HFF-Myc (cell line): ENCODE data around the gene PDE7B.

Experiments
- DNase-seq: peaks from one replicate; pipeline ENCODE4 v3.0.0-alpha.2; 2011; ENCODE audit warnings: low read depth; ENCODE audit errors: extremely low read depth
- H3K4me3 ChIP-seq: replicated peaks from 2 replicates; pipeline ENCODE4 v1.5.1; 2011; ENCODE audit warnings: low read depth, mild to moderate bottlenecking, control low read depth, low read length
- CTCF ChIP-seq: IDR thresholded peaks from 2 replicates; pipeline ENCODE4 v1.5.1; 2012; ENCODE audit warnings: mild to moderate bottlenecking, low read depth, low read length, control low read depth; ENCODE audit errors: missing control alignments

Gene PDE7B

GRCh38 chr6:136025736-136026135 is 174.2 kb downstream of the PDE7B start:
- no peak overlapping the region for H3K4me3 ChIP-seq
- no peak for TF ChIP-seq CTCF
- DNase-seq: no peak

- no peak for TF ChIP-seq CTCF
- DNase-seq: peak; percentile 41
- H3K4me3 ChIP-seq: no peak overlapping the region
These were observed 178.6 kb downstream of the PDE7B start for GRCh38 chr6:136030131-136030530.

GRCh38 chr6:136031982-136032381 is 180.5 kb downstream of the PDE7B start:
- no peak for DNase-seq
- TF ChIP-seq CTCF: peak; percentile 51
- H3K4me3 ChIP-seq: no peak overlapping the region

GRCh38 chr6:136033416-136033815 is 181.9 kb downstream of the PDE7B start:
- DNase-seq: no peak
- H3K4me3 ChIP-seq: no peak overlapping the region
- no peak for TF ChIP-seq CTCF

- DNase-seq: no peak
- H3K4me3 ChIP-seq: no peak overlapping the region
- TF ChIP-seq CTCF: no peak
These were observed 182.9 kb downstream of the PDE7B start for GRCh38 chr6:136034422-136034821.

- DNase-seq: no peak
- no peak for TF ChIP-seq CTCF
- H3K4me3 ChIP-seq: no peak overlapping the region
These were observed 184.0 kb downstream of the PDE7B start for GRCh38 chr6:136035378-136036070.

GRCh38 chr6:136036071-136036380 is 184.5 kb downstream of the PDE7B start:
- DNase-seq: no peak
- TF ChIP-seq CTCF: no peak
- H3K4me3 ChIP-seq: no peak overlapping the region
